ENCODE measurements around the gene SULT1A3.
"Not testable (repeated sequence)": the region's sequence is repeated elsewhere in the genome, so short reads cannot be mapped to it uniquely, and the experiment has no call there.

Gene SULT1A3

DNA sequence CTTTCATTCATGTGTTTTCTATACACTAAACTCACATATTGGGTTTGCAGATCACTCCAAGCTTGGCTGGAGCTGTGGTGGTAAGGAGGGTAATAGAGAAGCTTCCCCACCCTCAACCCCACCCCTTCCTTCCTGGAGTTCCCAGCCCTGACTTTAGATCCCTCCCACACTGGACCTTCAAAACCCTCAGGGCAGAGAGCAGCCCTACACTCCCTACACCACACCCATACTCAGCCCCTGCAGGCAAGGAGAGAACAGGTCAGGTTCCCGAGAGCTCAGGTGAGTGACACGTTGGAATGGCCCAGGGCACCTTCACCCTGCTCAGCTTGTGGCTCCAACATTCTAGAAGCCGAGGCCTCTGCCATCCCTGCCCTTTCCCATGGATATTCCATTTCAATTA, at the start of gene SULT1A3:
TSS of gene SULT1A3 (plus strand) at position 207 of the 400 bp plus-strand sequence. CDS start 1,474 bp downstream, outside the sequence.
- not testable (repeated sequence) for DNase-seq

DNA sequence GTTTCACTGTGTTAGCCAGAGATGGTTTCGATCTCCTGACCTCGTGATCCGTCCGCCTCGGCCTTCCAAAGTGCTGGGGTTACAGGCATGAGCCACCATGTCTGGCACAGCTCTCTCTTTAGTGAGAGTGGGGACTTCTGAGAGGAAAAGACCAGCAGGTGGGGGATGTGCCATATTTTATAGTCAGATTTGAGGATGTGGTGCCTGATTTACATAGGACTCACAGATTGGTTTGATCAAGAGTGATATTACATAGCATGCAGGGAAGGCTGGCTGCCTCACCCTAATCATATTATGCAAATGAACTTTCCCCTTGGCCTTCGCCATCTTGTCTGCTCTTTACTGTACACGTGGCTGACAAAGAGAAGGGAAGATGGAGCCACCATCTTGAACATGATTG, 48.0 kb upstream of the SULT1A3 start:
- no peak for DNase-seq

DNA sequence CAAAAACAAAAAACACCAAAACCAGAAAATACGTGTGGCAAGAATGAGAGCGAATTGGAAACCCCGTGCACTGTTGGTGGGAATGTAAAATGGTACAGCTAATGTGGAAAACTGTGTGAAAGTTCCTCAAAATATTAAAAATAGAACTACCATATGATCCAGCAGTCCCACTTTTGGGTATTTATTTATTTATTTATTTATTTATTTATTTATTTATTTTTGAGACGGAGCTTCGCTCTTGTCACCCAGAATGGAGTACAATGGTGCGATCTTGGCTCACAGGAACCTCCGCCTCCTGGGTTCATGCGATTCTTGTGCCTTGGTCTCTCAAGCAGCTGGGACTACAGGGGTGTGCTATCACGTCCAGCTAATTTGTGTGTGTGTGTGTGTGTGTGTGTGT, 46.5 kb upstream of the SULT1A3 start:
- DNase-seq: no peak

DNA sequence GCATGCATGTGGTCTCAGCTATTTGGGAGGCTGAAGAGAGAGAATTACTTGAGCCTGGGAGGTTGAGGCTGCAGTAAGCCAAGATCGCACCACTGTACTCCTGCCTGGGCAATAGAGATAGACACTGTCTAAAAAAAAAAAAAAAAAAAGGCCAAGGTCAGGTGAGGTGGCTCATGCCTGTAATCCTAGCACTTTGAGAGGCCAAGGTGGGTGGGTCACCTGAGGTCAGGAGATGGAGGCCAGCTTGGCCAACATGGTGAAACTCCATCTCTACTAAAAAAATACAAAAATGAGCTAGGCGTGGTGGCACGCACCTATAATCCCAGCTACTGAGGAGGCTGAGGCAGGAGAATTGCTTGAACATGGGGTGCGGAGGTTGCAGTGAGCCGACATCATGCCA, 43.9 kb upstream of the SULT1A3 start:
- no peak for DNase-seq

DNA sequence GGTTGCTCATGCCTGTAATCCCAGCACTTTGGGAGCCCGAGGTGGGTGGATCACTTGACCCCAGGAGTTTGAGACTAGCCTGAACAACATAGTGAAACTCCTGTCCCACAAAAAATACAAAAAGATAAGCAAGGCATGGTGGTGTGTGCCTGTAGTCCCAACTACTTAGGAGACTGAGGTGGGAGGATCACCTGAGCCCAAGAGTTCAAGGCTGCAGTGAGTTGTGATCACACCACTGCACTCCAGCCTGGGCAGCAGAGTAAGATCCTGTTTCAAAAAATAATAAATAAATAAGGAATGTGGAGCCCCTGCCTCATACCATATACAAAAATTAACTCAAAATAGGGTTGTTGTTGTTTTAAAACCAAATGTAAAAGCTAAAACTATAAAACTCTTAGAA, 41.8 kb upstream of the SULT1A3 start:
- DNase-seq: no peak

DNA sequence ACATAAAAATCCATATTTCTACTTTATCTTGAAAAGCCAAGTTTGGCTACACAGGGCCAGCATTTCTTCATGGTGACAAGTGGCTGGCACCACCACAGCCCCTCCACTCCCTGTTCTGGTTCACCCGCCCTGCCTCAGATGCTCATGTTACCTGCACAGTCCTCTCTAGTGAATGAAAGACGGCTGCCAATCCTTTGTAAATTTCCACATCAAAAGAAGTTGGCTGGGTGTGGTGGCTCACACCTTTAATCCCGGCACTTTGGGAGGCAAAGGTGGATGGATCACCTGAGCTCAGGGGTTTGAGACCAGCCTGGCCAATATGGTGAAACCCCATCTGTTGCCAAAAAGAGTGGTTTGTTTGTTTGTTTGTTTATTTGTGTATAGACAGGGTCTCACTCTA, 35.5 kb upstream of the SULT1A3 start:
- no peak for DNase-seq

DNA sequence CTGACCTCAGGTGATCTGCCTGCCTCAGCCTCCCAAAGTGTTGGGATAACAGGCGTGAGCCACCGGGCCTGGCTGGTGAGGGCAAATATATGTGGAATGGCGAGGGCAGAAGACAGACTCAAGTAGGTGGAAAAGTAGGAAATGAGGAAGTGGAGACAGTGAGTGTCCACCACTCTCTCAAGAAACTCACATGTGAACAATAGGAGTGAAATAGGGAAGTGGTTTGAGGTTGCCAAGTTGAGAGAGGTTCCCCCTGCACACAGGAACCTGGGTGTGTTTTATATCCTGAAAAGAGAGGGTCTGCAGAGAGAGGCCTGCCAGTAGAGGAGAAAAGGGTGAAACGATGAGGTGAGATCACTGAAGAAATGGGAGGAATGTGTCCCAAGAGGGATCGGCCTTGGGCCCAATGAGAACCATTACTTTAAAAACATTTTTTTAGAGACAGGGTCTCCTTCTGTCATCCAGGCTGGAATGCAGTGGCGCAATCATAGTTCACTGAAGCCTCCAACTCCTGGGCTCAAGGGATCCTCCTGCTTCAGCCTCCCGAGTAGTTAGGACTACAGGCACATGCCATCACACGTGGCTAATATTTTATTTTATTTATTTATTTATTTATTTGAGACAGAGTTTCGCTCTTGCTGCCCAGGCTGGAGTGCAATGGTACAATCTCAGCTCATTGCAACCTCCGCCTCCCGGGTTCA, 32.7 kb upstream of the SULT1A3 start:
- DNase-seq: peak in 1 of 56 donors; percentile 14

DNA sequence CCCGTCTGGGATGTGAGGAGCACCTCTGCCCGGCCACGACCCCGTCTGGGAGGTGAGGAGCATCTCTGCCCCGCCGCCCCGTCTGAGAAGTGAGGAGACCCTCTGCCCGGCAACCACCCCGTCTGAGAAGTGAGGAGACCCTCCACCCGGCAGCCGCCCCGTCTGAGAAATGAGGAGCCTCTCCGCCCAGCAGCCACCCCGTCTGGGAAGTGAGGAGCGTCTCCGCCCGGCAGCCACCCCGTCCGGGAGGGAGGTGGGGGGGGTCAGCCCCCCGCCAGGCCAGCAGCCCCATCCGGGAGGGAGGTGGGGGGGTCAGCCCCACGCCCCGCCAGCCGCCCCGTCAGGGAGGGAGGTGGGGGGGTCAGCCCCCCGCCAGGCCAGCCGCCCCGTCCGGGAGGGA, 30.3 kb upstream of the SULT1A3 start:
- not testable (repeated sequence) for DNase-seq

DNA sequence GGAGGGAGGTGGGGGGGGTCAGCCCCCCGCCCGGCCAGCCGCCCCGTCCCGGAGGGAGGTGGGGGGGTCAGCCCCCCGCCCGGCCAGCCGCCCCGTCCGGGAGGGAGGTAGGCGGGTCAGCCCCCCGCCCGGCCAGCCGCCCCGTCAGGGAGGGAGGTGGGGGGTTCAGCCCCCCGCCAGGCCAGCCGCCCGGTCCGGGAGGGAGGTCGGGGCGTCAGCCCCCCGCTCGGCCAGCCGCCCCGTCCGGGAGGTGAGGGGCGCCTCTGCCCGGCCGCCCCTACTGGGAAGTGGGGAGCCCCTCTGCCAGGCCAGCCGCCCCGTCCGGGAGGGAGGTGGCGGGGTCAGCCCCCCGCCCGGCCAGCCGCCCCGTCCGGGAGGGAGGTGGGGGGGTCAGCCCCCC, 29.6 kb upstream of the SULT1A3 start:
- not testable (repeated sequence) for DNase-seq

DNA sequence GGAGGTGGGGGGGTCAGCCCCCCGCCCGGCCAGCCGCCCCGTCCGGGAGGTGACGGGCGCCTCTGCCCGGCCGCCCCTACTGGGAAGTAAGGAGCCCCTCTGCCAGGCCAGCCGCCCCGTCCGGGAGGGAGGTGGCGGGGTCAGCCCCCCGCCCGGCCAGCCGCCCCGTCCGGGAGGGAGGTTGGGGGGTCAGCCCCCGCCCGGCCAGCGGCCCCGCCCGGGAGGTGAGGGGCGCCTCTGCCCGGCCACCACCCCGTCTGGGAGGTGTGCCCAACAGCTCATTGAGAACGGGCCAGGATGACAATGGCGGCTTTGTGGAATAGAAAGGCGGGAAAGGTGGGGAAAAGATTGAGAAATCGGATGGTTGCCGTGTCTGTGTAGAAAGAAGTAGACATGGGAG, 28.9 kb upstream of the SULT1A3 start:
- DNase-seq: not testable (repeated sequence)

DNA sequence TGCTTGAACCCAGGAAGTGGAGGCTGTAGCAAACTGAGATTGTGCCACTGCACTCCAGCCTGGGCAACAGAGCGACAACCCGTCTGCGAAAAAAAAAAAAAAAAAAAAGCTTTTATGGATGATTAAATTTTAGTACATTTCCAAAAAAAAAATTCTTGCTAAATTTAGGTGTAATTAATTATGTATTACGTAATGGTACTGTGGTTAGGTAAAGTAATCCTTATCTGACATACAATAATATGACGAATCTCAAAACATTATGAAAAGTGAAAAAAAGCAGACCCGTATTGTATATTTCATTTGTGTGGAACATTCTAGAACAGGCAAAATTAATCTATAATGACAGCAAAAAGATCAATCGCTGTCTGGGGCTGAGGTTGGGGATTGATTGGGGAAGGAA, 26.0 kb upstream of the SULT1A3 start:
- DNase-seq: no peak

DNA sequence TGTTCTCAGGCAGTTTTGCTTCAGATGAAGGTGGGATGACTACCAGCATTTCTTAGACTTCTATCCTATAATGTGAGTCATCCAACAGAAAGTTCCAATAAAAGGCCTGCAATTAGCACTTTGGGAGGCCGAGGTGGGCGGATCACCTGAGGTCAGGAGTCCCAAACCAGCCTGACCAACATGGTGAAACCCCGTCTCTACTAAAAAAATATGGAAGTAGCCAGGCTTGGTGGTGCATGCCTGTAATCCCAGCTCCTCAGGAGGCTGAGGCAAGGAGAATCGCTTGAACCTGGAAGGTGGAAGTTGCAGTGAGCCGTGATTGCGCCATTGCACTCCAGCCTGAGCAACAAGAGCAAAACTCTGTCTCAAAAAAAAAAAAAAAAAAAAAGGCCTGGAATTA, 22.2 kb upstream of the SULT1A3 start:
- DNase-seq: not testable (repeated sequence)

DNA sequence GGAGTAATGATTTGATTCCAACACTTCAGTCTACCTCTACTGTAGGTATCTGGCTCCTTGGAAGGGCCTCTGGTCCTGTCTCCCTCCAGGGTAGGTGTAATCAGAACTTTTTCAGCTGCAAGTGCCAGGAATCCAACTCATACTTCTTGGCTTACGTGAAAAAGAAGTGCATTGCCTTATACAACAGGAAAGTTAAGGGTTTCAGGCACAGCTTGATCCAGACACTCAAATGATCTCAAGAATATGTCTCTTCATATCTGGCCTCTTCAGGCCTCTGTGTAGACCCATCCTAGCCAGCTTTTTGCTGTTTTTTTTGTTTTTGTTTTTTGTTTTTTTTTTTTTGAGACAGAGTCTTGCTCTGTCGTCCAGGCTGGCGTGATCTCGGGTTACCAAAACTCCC, 19.9 kb upstream of the SULT1A3 start:
- DNase-seq: no peak

DNA sequence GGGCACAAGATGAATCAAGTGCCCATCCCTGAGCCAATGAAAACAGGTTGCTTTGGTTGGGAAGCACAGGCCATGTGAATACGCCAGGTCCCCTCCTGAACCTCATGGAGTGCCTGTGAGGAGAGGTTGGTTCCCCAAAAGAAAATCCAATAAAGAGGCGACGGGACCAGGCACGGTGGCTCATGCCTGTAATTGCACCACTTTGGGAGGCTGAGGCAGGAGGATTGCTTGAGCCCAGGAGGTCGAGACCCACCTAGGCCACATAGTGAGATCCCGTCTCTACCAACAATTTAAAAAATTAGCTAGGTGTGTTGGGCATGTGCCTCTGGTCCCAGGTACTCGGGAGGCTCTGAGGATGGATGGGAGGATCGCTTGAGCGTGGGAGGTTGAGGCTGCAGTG, 19.1 kb upstream of the SULT1A3 start:
- DNase-seq: no peak

DNA sequence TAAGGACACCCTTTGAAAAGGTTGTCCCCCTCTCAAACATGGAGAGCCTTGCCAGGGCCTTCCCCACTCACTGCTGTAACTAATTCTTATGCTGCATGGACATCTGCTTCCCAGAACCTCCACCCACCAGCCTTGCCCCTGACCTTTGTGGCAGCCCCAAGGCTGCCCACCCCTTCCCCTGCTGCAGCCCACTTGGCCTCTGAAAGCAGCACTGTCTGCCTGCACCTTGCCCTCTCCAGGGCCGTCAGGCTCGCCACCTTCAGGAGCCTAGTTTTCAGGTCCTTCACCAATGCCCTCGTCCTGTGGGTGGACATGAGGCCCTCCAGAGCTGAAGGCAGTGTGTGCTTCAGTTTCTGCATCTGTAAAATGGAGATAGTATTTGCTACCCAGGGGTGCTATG, 18.3 kb upstream of the SULT1A3 start:
- no peak for DNase-seq

DNA sequence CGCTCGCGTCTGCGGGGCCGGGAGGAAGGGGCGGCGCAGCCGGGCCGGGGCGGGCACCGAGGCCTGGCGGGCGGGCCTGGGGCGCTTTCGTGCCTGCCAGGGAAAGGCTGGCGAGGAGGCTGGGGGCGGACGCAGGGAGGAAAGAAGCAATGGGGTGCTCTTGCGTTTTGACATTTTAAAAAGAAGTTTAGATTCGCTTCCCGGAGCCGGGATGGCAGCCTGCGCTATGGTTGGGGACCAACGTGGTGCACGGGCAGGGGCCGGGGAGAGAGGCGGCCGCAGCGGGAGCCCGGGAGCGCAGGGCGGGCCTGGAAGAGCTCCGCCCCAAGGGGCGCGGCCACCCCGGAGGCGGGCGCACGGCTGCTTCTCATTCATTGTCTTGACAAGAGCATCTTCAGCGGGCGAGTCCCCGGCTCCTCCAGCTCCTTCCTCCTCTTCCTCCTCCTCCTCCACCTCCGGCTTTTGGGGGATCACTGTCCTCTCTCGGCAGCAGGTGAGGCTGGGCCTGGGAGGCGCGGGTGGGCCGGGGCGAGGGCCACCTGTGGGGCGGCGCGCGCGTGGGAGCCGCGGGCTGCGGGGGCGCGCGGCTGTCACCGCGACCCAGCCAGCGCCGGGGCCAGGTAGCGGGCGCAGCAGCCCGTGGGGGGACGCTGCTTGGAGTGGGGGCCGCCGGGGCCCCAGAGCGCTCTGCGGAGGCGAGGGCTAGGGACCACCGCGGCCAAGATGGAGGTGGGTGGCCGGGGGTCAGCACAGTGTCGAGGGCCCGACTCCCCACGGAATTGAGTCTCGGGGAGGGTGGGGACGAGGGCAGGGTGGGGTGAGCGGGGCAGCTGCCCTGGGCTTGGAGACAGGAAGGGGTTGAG, 15.6 kb upstream of the SULT1A3 start, which contains the start of gene CORO1A:
TSS of gene CORO1A (plus strand) at position 370 of the 863 bp plus-strand sequence. CDS start 1,608 bp downstream, outside the sequence.
- DNase-seq: peak in 49 of 56 donors; percentile 30 to 91 (median 70)

DNA sequence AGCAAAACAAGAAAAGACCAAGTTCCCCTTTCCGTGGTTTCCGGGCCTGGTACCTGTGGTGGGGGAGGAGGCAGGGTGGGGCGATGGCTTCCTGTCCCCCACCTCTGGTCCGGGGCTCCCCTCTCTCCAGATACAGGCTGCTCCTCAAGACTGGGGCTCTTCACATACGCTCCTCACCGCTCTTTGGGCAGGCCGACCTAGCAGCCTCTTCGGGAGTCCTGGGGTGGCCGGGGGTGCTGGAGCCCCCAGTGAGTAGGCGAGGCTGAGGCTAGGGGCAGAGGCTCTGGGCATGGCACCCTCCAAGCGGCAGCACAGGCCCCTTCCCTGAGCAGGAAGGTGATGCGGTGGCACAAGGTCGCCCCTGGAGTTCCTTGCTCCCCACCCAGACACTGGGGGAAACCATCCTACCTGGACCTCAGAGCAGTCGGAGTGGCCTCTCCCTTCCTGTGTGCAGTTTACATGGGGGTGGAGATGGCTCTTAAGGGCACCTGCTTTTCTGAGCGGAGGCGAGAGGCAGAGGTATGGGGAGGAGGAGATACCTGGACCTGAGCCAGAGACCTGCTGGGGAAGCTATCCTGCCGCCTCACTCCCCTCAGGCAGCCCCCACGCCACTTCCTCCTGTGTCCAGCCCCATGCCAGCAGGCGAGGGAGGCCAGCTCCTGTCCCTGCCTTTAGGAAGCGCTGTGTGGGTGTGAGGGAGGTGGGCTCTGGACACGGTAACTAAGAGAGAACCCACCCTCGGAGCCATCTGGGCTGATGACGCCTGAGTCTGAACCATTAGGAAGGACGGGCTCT, 14.8 kb upstream of the SULT1A3 start:
- peak in 26 of 56 donors; percentile 2 to 63 (median 36) for DNase-seq

DNA sequence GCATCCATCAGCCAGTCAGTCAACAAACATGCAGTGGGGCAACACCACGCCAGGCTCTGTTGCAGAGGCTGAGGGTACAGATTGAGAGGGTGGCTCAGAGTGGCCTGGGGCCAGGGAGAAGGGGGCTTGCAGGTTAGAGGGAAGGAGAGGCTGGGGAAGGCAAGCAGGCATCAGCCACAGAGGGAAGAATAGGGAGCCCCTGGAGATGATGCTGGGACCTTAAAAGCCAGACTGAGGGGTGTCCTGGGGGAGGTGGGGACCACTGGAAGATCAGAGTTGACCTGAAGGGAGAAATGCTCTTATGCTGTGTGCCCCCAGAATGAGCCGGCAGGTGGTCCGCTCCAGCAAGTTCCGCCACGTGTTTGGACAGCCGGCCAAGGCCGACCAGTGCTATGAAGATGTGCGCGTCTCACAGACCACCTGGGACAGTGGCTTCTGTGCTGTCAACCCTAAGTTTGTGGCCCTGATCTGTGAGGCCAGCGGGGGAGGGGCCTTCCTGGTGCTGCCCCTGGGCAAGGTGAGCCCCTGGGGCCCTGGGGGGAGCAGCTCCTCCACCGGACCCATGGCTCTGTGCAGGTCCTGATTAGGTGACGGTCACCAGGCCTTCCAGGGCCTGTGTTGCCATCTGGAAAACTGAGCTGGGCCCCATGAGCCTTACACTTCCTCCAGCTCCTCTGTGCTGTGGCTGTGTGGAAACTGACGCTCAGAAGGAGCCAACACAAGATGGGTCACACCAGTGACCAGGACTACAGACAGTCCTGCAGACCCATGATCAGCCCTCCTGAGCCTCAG, 14.0 kb upstream of the SULT1A3 start:
- peak in 2 of 56 donors; percentile 15 to 43 for DNase-seq

DNA sequence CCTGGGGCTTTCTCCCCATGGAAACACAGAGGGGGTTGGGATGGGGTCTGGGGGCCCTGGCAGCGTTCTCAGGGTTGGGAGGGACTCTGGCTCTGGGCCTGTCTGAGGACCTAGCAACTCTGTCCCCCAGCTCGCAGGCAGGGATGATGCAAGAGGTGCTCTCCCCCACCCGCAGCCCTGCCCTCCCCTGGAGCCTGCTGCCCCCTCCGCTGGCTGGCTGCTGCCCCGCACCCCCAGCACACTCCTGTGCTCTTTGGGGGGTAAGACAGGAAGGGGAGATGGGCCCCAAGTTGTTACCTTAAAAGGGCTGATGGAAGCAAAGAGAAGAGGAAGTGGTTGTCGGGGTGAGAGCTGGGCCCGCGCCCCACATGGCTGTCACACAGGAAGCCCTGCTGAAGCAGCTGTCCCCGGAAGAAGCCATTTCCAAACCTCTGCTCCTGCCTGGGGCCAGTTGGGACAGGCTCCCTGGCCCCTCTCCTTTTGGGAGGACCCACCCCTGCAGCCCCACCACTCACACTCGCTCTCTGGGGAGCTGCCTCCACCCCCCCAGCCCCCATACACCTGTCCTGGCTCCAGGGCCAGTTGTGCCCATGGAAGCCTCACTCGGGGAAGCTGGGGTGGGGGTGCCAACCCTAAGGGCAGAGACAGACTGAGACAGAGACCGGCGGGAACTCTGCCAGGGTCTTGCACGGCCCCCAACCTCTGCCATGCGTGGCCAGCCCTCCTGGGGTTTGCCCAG, 13.2 kb upstream of the SULT1A3 start:
- peak in 20 of 56 donors; percentile 5 to 51 (median 28) for DNase-seq

DNA sequence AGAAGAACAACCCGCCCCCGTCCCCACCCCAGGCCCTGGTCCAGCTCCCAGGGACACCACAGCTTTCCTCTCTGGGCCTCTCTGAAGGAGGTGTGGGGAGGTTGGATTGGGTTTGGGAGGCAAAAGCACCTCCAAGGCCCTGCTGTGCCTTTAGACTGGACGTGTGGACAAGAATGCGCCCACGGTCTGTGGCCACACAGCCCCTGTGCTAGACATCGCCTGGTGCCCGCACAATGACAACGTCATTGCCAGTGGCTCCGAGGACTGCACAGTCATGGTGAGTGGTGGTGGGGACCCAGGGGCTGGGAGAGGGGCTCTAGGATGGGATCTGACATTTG, 12.6 kb upstream of the SULT1A3 start:
- no peak for DNase-seq

Measured in amygdala (tissue), 56 donors.